DOHH2 (cell line): ENCODE data around the gene ARL6IP5.

ENCODE experiments used
- EZH2phosphoT487 ChIP-seq: fragments of 200-600 bp; sonication (generic); IDR thresholded peaks from 2 replicates; pipeline ENCODE4 v1.6.1; 2017; ENCODE audit warnings: borderline replicate concordance, mild to moderate bottlenecking, antibody characterized with exemption, low read length, moderate library complexity, mixed read lengths
- TF ChIP-seq, protein P1 (sequence below): fragments of 200-600 bp; sonication (generic); IDR thresholded peaks from one replicate; pipeline ENCODE4 v1.5.1; 2014; ENCODE audit warnings: antibody characterized with exemption, mild to moderate bottlenecking, low read depth, low read length; ENCODE audit not compliant: poor library complexity, severe bottlenecking

DNA sequence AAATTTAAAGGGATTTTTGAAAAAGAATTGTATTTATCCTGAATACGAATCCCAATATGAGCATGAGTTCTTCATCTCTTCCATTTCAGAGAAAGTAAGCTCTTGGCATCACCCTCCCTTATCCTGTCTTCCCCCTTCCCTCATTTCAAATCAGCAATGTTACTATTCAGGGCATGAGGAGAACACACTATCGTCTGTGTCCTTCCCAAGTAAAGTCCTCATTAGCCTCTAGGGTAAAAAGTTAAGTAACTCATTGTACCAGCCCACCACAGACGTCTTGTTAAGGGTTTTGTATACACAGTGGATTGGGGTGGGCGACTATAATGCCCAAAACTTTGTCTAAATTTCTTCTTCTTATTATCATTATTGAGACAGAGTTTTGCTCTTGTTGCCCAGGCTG, 14.8 kb downstream of the ARL6IP5 start:
- TF ChIP-seq, protein P1, sequence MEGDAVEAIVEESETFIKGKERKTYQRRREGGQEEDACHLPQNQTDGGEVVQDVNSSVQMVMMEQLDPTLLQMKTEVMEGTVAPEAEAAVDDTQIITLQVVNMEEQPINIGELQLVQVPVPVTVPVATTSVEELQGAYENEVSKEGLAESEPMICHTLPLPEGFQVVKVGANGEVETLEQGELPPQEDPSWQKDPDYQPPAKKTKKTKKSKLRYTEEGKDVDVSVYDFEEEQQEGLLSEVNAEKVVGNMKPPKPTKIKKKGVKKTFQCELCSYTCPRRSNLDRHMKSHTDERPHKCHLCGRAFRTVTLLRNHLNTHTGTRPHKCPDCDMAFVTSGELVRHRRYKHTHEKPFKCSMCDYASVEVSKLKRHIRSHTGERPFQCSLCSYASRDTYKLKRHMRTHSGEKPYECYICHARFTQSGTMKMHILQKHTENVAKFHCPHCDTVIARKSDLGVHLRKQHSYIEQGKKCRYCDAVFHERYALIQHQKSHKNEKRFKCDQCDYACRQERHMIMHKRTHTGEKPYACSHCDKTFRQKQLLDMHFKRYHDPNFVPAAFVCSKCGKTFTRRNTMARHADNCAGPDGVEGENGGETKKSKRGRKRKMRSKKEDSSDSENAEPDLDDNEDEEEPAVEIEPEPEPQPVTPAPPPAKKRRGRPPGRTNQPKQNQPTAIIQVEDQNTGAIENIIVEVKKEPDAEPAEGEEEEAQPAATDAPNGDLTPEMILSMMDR, result no peak
- no peak for TF ChIP-seq EZH2phosphoT487
